HEK293 (cell line): ENCODE measurements around the gene COMMD6.

Experiments
- CTCF ChIA-PET: fragments of 350-600 bp; formaldehyde crosslinking; extraction: SDS; loops from one replicate; lab custom pipeline; 2021; ENCODE audit warnings: antibody characterized with exemption; lab: Yijun Ruan, JAX
- POLR2A ChIA-PET: fragments of 300-600 bp; formaldehyde crosslinking; extraction: SDS; loops from one replicate; lab custom pipeline; 2020; ENCODE audit warnings: antibody characterized with exemption, inconsistent platforms; lab: Yijun Ruan, JAX
- H3K27ac ChIP-seq: fragments of 200-500 bp; sonication (Bioruptor generic); 2 replicates; pipeline ENCODE4 v1.5.1; 2014; ENCODE audit warnings: low read depth, low read length, control low read depth, inconsistent platforms; ENCODE audit errors: extremely low read depth
- H3K36me3 ChIP-seq, 2 experiments: fragments of 200-500 bp in 1 of 2; sonication (Bioruptor generic) in 1 of 2; 1 replicate in 1 of 2; 2 replicates in 1 of 2; pipeline ENCODE4 v1.5.1; 2014 to 2017; ENCODE audit warnings: inconsistent platforms in 2 of 2, low read length in 2 of 2; ENCODE audit not compliant: control insufficient read depth in 2 of 2, insufficient read depth in 1 of 2
- H3K4me1 ChIP-seq: fragments of 200-500 bp; sonication (Bioruptor generic); 2 replicates; pipeline ENCODE4 v1.5.1; 2014; ENCODE audit warnings: mild to moderate bottlenecking, low read length, inconsistent platforms; ENCODE audit not compliant: control insufficient read depth, insufficient read depth
- H3K4me3 ChIP-seq: 2 replicates; pipeline ENCODE4 v1.5.1; 2011; ENCODE audit warnings: low read depth, mild to moderate bottlenecking, control low read depth, low read length, moderate library complexity
- H3K9me3 ChIP-seq: fragments of 200-500 bp; sonication (Bioruptor generic); 2 replicates; pipeline ENCODE4 v1.5.1; 2014; ENCODE audit warnings: low read depth, low read length, inconsistent platforms; ENCODE audit not compliant: control insufficient read depth, insufficient read depth
- AEBP2 ChIP-seq: fragments of 450-650 bp; formaldehyde crosslinking; IDR thresholded peaks from 2 replicates; pipeline ENCODE4 v1.5.1; 2016; ENCODE audit warnings: missing biosample characterization, missing genetic modification characterization, borderline replicate concordance
- CTCF ChIP-seq: fragments of 450-650 bp; formaldehyde crosslinking; IDR thresholded peaks from 2 replicates; pipeline ENCODE4 v1.5.1; 2016; ENCODE audit warnings: missing biosample characterization, missing genetic modification characterization
- FEZF1 ChIP-seq: fragments of 450-650 bp; formaldehyde crosslinking; IDR thresholded peaks from 2 replicates; pipeline ENCODE4 v1.5.1; 2016; ENCODE audit warnings: missing biosample characterization, missing genetic modification characterization
- GLI4 ChIP-seq: fragments of 450-650 bp; formaldehyde crosslinking; IDR thresholded peaks from 2 replicates; pipeline ENCODE4 v1.5.1; 2016; ENCODE audit warnings: missing biosample characterization, missing genetic modification characterization
- IKZF3 ChIP-seq: fragments of 450-650 bp; IDR thresholded peaks from 2 replicates; pipeline ENCODE4 v1.5.0; 2018; ENCODE audit warnings: missing biosample characterization, mild to moderate bottlenecking, missing genetic modification characterization, moderate library complexity
- KLF9 ChIP-seq: fragments of 450-650 bp; formaldehyde crosslinking; IDR thresholded peaks from 2 replicates; pipeline ENCODE4 v1.5.1; 2016; ENCODE audit warnings: missing biosample characterization, missing genetic modification characterization, low read depth
- SETDB1 ChIP-seq: IDR thresholded peaks from one replicate; pipeline ENCODE4 v1.6.1; 2017; ENCODE audit warnings: mild to moderate bottlenecking, low read length, moderate library complexity, mixed read lengths; ENCODE audit not compliant: insufficient read length
- SP2 ChIP-seq: fragments of 450-650 bp; formaldehyde crosslinking; IDR thresholded peaks from 2 replicates; pipeline ENCODE4 v1.5.1; 2016; ENCODE audit warnings: missing biosample characterization, missing genetic modification characterization
- SP3 ChIP-seq: fragments of 450-650 bp; formaldehyde crosslinking; IDR thresholded peaks from 2 replicates; pipeline ENCODE4 v1.5.1; 2016; ENCODE audit warnings: missing biosample characterization, missing genetic modification characterization
- ZBTB44 ChIP-seq: fragments of 450-650 bp; IDR thresholded peaks from 2 replicates; pipeline ENCODE4 v1.5.1; 2018; ENCODE audit warnings: missing biosample characterization, mild to moderate bottlenecking, missing genetic modification characterization
- ZBTB48 ChIP-seq: fragments of 450-650 bp; formaldehyde crosslinking; IDR thresholded peaks from 2 replicates; pipeline ENCODE4 v1.5.1; 2016; ENCODE audit warnings: missing biosample characterization, missing genetic modification characterization
- ZBTB49 ChIP-seq: fragments of 450-650 bp; formaldehyde crosslinking; IDR thresholded peaks from 2 replicates; pipeline ENCODE4 v1.5.1; 2016; ENCODE audit warnings: missing biosample characterization, missing genetic modification characterization, low read depth
- ZNF138 ChIP-seq: fragments of 450-650 bp; formaldehyde crosslinking; IDR thresholded peaks from 2 replicates; pipeline ENCODE4 v1.5.1; 2016; ENCODE audit warnings: missing biosample characterization, missing genetic modification characterization, borderline replicate concordance
- ZNF148 ChIP-seq: fragments of 450-650 bp; formaldehyde crosslinking; IDR thresholded peaks from 2 replicates; pipeline ENCODE4 v1.5.0; 2017; ENCODE audit warnings: missing biosample characterization, missing genetic modification characterization, borderline replicate concordance
- ZNF169 ChIP-seq: fragments of 450-650 bp; formaldehyde crosslinking; IDR thresholded peaks from 2 replicates; pipeline ENCODE4 v1.5.1; 2016; ENCODE audit warnings: missing biosample characterization, missing genetic modification characterization
- ZNF211 ChIP-seq: fragments of 450-650 bp; formaldehyde crosslinking; IDR thresholded peaks from 2 replicates; pipeline ENCODE4 v1.5.1; 2016; ENCODE audit warnings: low read depth, missing biosample characterization, missing genetic modification characterization
- ZNF26 ChIP-seq: fragments of 450-650 bp; formaldehyde crosslinking; IDR thresholded peaks from 2 replicates; pipeline ENCODE4 v1.5.1; 2016; ENCODE audit warnings: missing biosample characterization, missing genetic modification characterization
- ZNF280C ChIP-seq: fragments of 450-650 bp; formaldehyde crosslinking; IDR thresholded peaks from 2 replicates; pipeline ENCODE4 v1.5.1; 2016; ENCODE audit warnings: missing biosample characterization, missing genetic modification characterization
- ZNF311 ChIP-seq: fragments of 450-650 bp; formaldehyde crosslinking; IDR thresholded peaks from 2 replicates; pipeline ENCODE4 v1.5.1; 2017; ENCODE audit warnings: missing biosample characterization, missing genetic modification characterization, borderline replicate concordance
- ZNF324 ChIP-seq: fragments of 450-650 bp; formaldehyde crosslinking; IDR thresholded peaks from 2 replicates; pipeline ENCODE4 v1.5.1; 2016; ENCODE audit warnings: missing biosample characterization, missing genetic modification characterization
- ZNF510 ChIP-seq: fragments of 450-650 bp; formaldehyde crosslinking; IDR thresholded peaks from 2 replicates; pipeline ENCODE4 v1.5.1; 2018; ENCODE audit warnings: mild to moderate bottlenecking, missing genetic modification characterization, missing biosample characterization; ENCODE audit not compliant: insufficient replicate concordance

The COMMD6 gene

GRCh38 chr13:75554464-75554863 is 16.8 kb upstream of the COMMD6 start:
- H3K4me3 ChIP-seq: no peak overlapping the region
- CTCF ChIA-PET: interaction anchor here (0.6 kb wide), 1 partner anchor 224 kb away, joined by 4 read pairs; no protein-coding TSS in a partner anchor
- H3K9me3 ChIP-seq: no peaks in the 10 kb centered on the region
- H3K4me1 ChIP-seq: no peaks in the 10 kb centered on the region
- H3K27ac ChIP-seq: no peak overlapping the region
- TF ChIP-seq ZBTB48 (tag by site-specific recombination) (no peak), SP3 (tag by site-specific recombination) (no peak), SETDB1 (no peak), CTCF (tag by site-specific recombination) (no peak), ZNF26 (no peak), ZNF169 (tag by site-specific recombination) (no peak), FEZF1 (tag by site-specific recombination) (no peak), ZBTB44 (tag by site-specific recombination) (no peak), ZNF148 (tag by site-specific recombination) (no peak), ZNF311 (no peak), KLF9 (no peak), AEBP2 (no peak)
- POLR2A ChIA-PET: interaction anchor here (0.6 kb wide), 1 partner anchor 492 kb away, joined by 9 read pairs; no protein-coding TSS in a partner anchor
- peaks cover 0 to 31% of the 10 kb centered on the region in 2 experiments; a peak in 1 of 3 replicates for H3K36me3 ChIP-seq

- ChIA-PET POLR2A (interaction anchor here (0.6 to 2.0 kb wide), 3 partner anchors 12 to 1439 kb away, joined by 4 to 7 read pairs (median 6); partner anchors contain the start of genes COMMD6 and TBC1D4), CTCF (interaction anchor here (0.7 to 1.5 kb wide), 3 partner anchors 9 to 68 kb away, joined by 3 to 5 read pairs (median 5); partner anchors contain the start of gene TBC1D4)
- Histone ChIP-seq H3K9me3 (no peaks in the 10 kb centered on the region), H3K4me1 (no peaks in the 10 kb centered on the region), H3K36me3 (peaks cover 0 to 26% of the 10 kb centered on the region in 2 experiments; a peak in 1 of 3 replicates), H3K4me3 (peak overlapping the region; percentile 78), H3K27ac (peak overlapping the region; percentile 79)
- TF ChIP-seq IKZF3 (peak; percentile 45), SP2 (tag by site-specific recombination) (0 out of 2 replicates have a peak, but pooled peaks have one; percentile 23), ZNF211 (tag by site-specific recombination) (no peak), ZBTB49 (tag by site-specific recombination) (no peak), ZNF138 (tag by site-specific recombination) (no peak), ZNF280C (tag by site-specific recombination) (no peak), ZNF510 (no peak), GLI4 (tag by site-specific recombination) (no peak), ZNF324 (tag by site-specific recombination) (no peak)
Measured at GRCh38 chr13:75550159-75550567, 12.5 kb upstream of the COMMD6 start.
